Transverse colon (tissue), 4 donors: ENCODE data around the gene ENTPD1.
"Not testable (repeated sequence)": the region's sequence is repeated elsewhere in the genome, so short reads cannot be mapped to it uniquely, and the experiment has no call there.

Experiments used
- POLR2A ChIP-seq: fragments of 450-650 bp; IDR thresholded peaks from one replicate; pipeline ENCODE4 v1.6.1; 2016; ENCODE audit warnings: antibody characterized with exemption, mild to moderate bottlenecking, moderate library complexity
- POLR2AphosphoS5 ChIP-seq, 3 donors: sonication (generic); formaldehyde crosslinking; IDR thresholded peaks; one replicate each; pipeline ENCODE4 v1.6.1; 2016; ENCODE audit warnings: antibody characterized with exemption in 3 of 3
- TF ChIP-seq, protein P1 (sequence below), 5 experiments: fragments of 200-600 bp in 3 of 5; fragments of 450-650 bp in 2 of 5; sonication (generic) in 3 of 5; IDR thresholded peaks; 1 replicate in 2 of 5; 2 replicates in 3 of 5; pipeline ENCODE4 v1.5.1; 2016 to 2017; ENCODE audit warnings: antibody characterized with exemption in 5 of 5, inconsistent platforms in 3 of 5, mild to moderate bottlenecking in 2 of 5, moderate library complexity in 1 of 5

DNA sequence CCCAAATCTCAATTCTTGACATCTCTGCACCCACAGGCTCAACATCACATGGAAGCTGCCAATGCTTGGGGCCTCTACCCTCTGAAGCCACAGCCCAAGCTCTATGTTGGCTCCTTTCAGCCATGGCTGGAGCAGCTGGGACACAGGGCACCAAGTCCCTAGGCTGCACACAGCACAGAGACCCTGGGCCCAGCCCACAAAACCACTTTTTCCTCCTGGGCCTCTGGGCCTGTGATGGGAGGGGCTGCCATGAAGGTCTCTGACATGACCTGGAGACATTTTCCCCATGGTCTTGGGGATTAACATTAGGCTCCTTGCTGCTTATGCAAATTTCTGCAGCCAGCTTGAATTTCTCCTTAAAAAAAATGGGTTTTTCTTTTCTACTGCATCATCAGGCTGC lies 118.8 kb downstream of the ENTPD1 start:
- TF ChIP-seq, protein P1, sequence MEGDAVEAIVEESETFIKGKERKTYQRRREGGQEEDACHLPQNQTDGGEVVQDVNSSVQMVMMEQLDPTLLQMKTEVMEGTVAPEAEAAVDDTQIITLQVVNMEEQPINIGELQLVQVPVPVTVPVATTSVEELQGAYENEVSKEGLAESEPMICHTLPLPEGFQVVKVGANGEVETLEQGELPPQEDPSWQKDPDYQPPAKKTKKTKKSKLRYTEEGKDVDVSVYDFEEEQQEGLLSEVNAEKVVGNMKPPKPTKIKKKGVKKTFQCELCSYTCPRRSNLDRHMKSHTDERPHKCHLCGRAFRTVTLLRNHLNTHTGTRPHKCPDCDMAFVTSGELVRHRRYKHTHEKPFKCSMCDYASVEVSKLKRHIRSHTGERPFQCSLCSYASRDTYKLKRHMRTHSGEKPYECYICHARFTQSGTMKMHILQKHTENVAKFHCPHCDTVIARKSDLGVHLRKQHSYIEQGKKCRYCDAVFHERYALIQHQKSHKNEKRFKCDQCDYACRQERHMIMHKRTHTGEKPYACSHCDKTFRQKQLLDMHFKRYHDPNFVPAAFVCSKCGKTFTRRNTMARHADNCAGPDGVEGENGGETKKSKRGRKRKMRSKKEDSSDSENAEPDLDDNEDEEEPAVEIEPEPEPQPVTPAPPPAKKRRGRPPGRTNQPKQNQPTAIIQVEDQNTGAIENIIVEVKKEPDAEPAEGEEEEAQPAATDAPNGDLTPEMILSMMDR (IDR thresholded peaks at IDR 0.05): not testable (repeated sequence)
- not testable (repeated sequence) for TF ChIP-seq POLR2AphosphoS5 (IDR thresholded peaks at IDR 0.05); POLR2A
